Measurements from ENCODE around the gene GIGYF1. TPM values are rescaled to one million over a fixed set of nuclear protein-coding genes. Genes with fewer than 3 reads are reported as not detected.
"Not testable (repeated sequence)": the region's sequence is repeated elsewhere in the genome, so short reads cannot be mapped to it uniquely, and the experiment has no call there.

GIGYF1 gene
- total RNA-seq, 1 donor from 2014 or later: 23.5 TPM

DNA sequence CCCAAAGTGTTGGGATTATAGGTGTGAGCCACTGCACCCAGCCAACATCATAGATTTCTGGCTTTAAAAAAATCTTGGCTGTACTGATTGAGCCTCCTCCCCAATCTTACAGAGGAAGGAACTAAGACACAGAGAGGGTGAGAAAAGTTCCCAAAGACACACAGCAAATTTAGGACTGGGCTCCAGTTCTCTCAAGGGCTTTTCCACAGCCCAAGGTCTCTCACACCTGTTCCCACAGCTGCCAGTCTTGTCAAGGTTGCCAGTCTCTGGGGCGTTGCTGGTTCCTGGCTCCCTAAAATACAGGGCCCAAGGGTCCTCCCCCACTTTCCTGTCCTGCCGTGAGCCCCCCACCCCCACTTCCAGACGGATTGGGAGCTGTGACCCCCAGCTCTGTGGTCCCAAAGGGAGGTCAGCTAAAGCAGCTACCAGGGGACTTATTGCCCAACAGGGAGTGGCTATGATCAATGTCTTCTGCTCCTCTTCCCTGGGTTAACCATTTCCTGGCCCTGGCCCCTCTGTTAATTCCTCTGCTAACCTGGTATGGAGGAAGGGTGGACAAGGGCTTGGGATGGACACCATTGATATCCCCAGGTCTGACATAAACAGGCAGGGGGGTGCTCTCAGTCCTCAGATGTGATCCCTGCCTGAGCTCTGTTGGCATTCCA is 36.2 kb upstream of the GIGYF1 start:
- TF ChIP-seq, protein P1, sequence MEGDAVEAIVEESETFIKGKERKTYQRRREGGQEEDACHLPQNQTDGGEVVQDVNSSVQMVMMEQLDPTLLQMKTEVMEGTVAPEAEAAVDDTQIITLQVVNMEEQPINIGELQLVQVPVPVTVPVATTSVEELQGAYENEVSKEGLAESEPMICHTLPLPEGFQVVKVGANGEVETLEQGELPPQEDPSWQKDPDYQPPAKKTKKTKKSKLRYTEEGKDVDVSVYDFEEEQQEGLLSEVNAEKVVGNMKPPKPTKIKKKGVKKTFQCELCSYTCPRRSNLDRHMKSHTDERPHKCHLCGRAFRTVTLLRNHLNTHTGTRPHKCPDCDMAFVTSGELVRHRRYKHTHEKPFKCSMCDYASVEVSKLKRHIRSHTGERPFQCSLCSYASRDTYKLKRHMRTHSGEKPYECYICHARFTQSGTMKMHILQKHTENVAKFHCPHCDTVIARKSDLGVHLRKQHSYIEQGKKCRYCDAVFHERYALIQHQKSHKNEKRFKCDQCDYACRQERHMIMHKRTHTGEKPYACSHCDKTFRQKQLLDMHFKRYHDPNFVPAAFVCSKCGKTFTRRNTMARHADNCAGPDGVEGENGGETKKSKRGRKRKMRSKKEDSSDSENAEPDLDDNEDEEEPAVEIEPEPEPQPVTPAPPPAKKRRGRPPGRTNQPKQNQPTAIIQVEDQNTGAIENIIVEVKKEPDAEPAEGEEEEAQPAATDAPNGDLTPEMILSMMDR (IDR thresholded peaks at IDR 0.05; ENCODE audit: insufficient read depth, low read length, poor library complexity, severe bottlenecking): no peak
- peaks cover 5% of the 10 kb centered on the region for H3K27me3 ChIP-seq (ENCODE audit: control insufficient read depth, insufficient read depth, low read length)
- H3K36me3 ChIP-seq (ENCODE audit: control insufficient read depth, insufficient read depth, low read length): no peaks in the 10 kb centered on the region

GRCh38 chr7:100728196-100728595 is 34.1 kb upstream of the GIGYF1 start:
- TF ChIP-seq, protein P1 (IDR thresholded peaks at IDR 0.05; ENCODE audit: insufficient read depth, low read length, poor library complexity, severe bottlenecking): no peak
- Histone ChIP-seq H3K27me3 (ENCODE audit: control insufficient read depth, insufficient read depth, low read length) (peaks cover 11% of the 10 kb centered on the region), H3K4me3 (ENCODE audit: low read depth, low read length) (no peak overlapping the region), H3K36me3 (ENCODE audit: control insufficient read depth, insufficient read depth, low read length) (no peaks in the 10 kb centered on the region)
- DNase-seq (ENCODE audit: low read depth): no peak

More for the DNA sequence above, 36.2 kb upstream of the GIGYF1 start:
- no peak for DNase-seq (ENCODE audit: low read depth)
- no peak overlapping the region for H3K4me3 ChIP-seq (ENCODE audit: low read depth, low read length)

GRCh38 chr7:100726996-100727761 is 33.1 kb upstream of the GIGYF1 start:
- Histone ChIP-seq H3K4me3 (ENCODE audit: low read depth, low read length) (no peak overlapping the region), H3K36me3 (ENCODE audit: control insufficient read depth, insufficient read depth, low read length) (no peaks in the 10 kb centered on the region), H3K27me3 (ENCODE audit: control insufficient read depth, insufficient read depth, low read length) (peaks cover 18% of the 10 kb centered on the region)
- DNase-seq (ENCODE audit: low read depth): no peak
- TF ChIP-seq, protein P1 (IDR thresholded peaks at IDR 0.05; ENCODE audit: insufficient read depth, low read length, poor library complexity, severe bottlenecking): no peak

- not testable (repeated sequence) for DNase-seq (ENCODE audit: low read depth); H3K36me3 ChIP-seq (ENCODE audit: control insufficient read depth, insufficient read depth, low read length); H3K4me3 ChIP-seq (ENCODE audit: low read depth, low read length)
- peaks cover 36% of the 10 kb centered on the region for H3K27me3 ChIP-seq (ENCODE audit: control insufficient read depth, insufficient read depth, low read length)
Measured at GRCh38 chr7:100724364-100724763, 30.3 kb upstream of the GIGYF1 start.

GRCh38 chr7:100723732-100724275 is 29.8 kb upstream of the GIGYF1 start:
- TF ChIP-seq, protein P1 (IDR thresholded peaks at IDR 0.05; ENCODE audit: insufficient read depth, low read length, poor library complexity, severe bottlenecking): no peak
- Histone ChIP-seq H3K4me3 (ENCODE audit: low read depth, low read length) (no peak overlapping the region), H3K36me3 (ENCODE audit: control insufficient read depth, insufficient read depth, low read length) (no peaks in the 10 kb centered on the region), H3K27me3 (ENCODE audit: control insufficient read depth, insufficient read depth, low read length) (peaks cover 36% of the 10 kb centered on the region)
- no peak for DNase-seq (ENCODE audit: low read depth)

- TF ChIP-seq, protein P1 (IDR thresholded peaks at IDR 0.05; ENCODE audit: insufficient read depth, low read length, poor library complexity, severe bottlenecking): no peak
- no peak for DNase-seq (ENCODE audit: low read depth)
- Histone ChIP-seq H3K4me3 (ENCODE audit: low read depth, low read length) (no peak overlapping the region), H3K36me3 (ENCODE audit: control insufficient read depth, insufficient read depth, low read length) (no peaks in the 10 kb centered on the region), H3K27me3 (ENCODE audit: control insufficient read depth, insufficient read depth, low read length) (peaks cover 36% of the 10 kb centered on the region)
Measured at GRCh38 chr7:100722480-100723212, 28.6 kb upstream of the GIGYF1 start.

Data from kidney epithelial cell (primary cell).